HepG2 (cell line): ENCODE results near the gene TRIM2.

ENCODE experiments used
- BRCA1 ChIP-seq: sonication (generic); formaldehyde crosslinking; IDR thresholded peaks from 2 replicates; pipeline ENCODE4 v1.4.0; 2020; ENCODE audit warnings: missing genetic modification reagents
- CAMTA2 ChIP-seq: sonication (generic); formaldehyde crosslinking; IDR thresholded peaks from 2 replicates; pipeline ENCODE4 v1.4.0; 2020; ENCODE audit warnings: mild to moderate bottlenecking, missing genetic modification reagents, borderline replicate concordance
- CTCF ChIP-seq: sonication (generic); formaldehyde crosslinking; IDR thresholded peaks from 2 replicates; pipeline ENCODE4 v1.5.0; 2020; ENCODE audit warnings: mild to moderate bottlenecking, missing genetic modification reagents, moderate library complexity
- EP300 ChIP-seq, 3 experiments: sonication (generic) in 1 of 3; formaldehyde crosslinking in 1 of 3; IDR thresholded peaks; 2 replicates each; pipeline versions ENCODE4 v1.5.1 to v1.6.1; 2011 to 2020; ENCODE audit warnings: low read depth in 2 of 3, low read length in 2 of 3, borderline replicate concordance in 1 of 3, improper control_type of control experiment in 1 of 3, mild to moderate bottlenecking in 1 of 3, missing genetic modification reagents in 1 of 3, moderate library complexity in 1 of 3
- JUND ChIP-seq: sonication (generic); formaldehyde crosslinking; IDR thresholded peaks from 2 replicates; pipeline ENCODE4 v1.8.0; 2022; ENCODE audit warnings: mild to moderate bottlenecking, missing genetic modification reagents
- RELA ChIP-seq: sonication (generic); formaldehyde crosslinking; IDR thresholded peaks from 2 replicates; pipeline ENCODE4 v1.4.0; 2020; ENCODE audit warnings: missing genetic modification reagents
- SMARCC2 ChIP-seq: fragments of 450-650 bp; IDR thresholded peaks from 2 replicates; pipeline ENCODE4 v1.6.1; 2017; ENCODE audit warnings: antibody characterized with exemption, mild to moderate bottlenecking
- TP53 ChIP-seq: sonication (generic); formaldehyde crosslinking; conservative IDR thresholded peaks from 2 replicates; pipeline ENCODE4 v1.4.0; 2020; ENCODE audit warnings: missing genetic modification reagents
- ZNF407 ChIP-seq: sonication (generic); formaldehyde crosslinking; IDR thresholded peaks from one replicate; pipeline ENCODE4 v1.5.1; 2020; ENCODE audit warnings: mild to moderate bottlenecking, missing genetic modification reagents; ENCODE audit errors: not compliant biosample characterization
- TF ChIP-seq, protein P1 (sequence below): sonication (generic); formaldehyde crosslinking; IDR thresholded peaks from 2 replicates; pipeline ENCODE4 v1.4.0; 2020; ENCODE audit warnings: missing genetic modification reagents

DNA sequence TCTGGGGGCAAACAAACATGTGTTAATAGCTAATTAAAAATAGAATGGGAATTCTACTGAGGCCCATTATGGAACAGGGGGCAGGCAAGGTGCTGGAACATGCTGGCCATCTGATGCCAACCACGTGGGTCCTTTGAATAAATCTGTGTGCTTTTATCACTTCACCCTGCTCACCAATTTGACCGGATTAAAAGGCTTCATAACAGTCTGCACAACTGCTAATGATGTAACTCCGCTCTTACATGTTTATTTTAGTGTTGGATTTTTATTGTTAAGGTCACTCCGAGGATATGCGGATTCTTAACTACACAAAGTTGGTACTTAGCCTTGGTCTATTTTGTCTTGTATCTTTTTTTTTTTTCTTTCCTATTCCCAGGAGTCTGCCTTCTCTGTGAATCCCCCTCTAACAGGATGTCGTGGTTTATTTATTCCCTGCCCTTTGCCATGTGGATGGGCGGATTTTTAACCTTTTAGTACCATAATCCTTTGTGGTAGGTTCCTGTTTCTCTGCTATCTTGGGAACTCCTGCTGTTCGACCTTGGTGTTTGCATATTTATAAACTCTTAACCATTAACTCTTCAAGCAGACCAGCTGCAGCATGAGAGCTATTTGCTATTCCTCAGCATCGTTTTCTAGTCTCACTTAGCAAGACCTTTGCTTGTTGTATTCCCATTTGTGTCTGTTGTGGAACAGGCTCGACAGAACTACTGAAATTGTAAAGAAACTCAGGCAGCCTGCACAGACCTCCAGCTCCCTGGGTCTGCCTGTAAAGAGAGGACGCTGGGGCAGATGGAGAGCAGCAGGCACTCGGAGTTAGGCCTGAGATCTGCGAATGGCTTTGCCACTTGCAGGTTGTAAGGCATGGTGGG, 38.0 kb downstream of the TRIM2 start:
- TF ChIP-seq ZNF407 (CRISPR knock-in tag) (no peak), SMARCC2 (no peak), BRCA1 (CRISPR knock-in tag) (no peak), RELA (CRISPR knock-in tag) (no peak), EP300 (IDR thresholded peaks at IDR 0.05; ENCODE audit: low read depth in 2 of 2, low read length in 2 of 2) (no peak), EP300 (CRISPR knock-in tag; IDR thresholded peaks at IDR 0.05; ENCODE audit: borderline replicate concordance) (no peak), TP53 (no peak), CTCF (CRISPR knock-in tag) (no peak), JUND (CRISPR knock-in tag) (no peak), CAMTA2 (CRISPR knock-in tag) (no peak)
- TF ChIP-seq, protein P1, sequence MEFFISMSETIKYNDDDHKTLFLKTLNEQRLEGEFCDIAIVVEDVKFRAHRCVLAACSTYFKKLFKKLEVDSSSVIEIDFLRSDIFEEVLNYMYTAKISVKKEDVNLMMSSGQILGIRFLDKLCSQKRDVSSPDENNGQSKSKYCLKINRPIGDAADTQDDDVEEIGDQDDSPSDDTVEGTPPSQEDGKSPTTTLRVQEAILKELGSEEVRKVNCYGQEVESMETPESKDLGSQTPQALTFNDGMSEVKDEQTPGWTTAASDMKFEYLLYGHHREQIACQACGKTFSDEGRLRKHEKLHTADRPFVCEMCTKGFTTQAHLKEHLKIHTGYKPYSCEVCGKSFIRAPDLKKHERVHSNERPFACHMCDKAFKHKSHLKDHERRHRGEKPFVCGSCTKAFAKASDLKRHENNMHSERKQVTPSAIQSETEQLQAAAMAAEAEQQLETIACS = no peak
